NOMO-1 treated with dmso at 0.1 percent for 144 hours (cell line): ENCODE measurements around the gene NDEL1.
A peak's percentile ranks its signal among the peaks of the same experiment; 100 is the strongest.

Experiments used
- DNase-seq: peaks from one replicate; lab custom pipeline; 2025; ENCODE audit not compliant: unreplicated experiment; lab: John Stamatoyannopoulos, UW

The NDEL1 gene

DNA sequence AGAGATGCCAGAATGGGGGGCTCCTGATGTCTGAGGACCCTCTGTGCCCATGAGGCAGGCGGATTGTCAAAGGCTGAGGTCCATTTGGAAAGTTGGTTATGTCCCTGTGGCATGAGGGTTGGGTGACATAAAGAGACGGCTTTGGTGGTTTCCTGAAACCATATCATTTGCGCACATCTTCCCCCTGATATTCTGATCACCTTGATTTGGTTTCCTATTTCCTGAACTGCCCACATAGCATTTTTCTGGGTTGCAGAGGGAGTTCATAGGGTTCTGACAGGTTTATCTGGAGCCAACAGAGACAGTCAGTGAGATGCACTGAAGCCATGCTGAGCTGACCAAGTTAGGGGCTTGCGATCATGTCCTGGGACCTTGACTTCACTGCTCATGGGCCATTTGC, 22.4 kb upstream of the NDEL1 start:
- DNase-seq = no peak

GRCh38 chr17:8413938-8414337, 21.7 kb upstream of the NDEL1 start:
- DNase-seq = no peak

- DNase-seq = peak; percentile 77
Measured at GRCh38 chr17:8417806-8418205, 17.9 kb upstream of the NDEL1 start.

DNA sequence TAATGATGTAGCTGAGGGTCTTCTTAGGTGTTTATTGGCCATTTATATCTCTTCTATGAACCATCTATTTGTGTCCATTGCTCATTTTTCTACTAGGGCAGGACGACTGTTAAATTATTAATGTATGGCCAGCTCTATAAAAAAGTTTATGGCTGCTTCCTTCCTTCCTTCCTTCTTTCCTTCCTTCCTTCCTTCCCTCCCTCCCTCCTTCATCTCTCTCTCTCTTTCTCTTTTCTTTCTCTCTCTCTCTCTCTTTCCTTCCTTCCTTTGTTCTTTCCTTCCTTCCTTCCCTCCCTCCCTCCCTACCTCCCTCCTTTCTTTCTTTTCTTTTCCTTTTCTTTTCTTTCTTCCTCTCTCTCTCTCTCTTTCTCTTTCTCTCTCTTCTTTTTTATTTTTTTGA, 17.2 kb upstream of the NDEL1 start:
- DNase-seq = no peak

DNA sequence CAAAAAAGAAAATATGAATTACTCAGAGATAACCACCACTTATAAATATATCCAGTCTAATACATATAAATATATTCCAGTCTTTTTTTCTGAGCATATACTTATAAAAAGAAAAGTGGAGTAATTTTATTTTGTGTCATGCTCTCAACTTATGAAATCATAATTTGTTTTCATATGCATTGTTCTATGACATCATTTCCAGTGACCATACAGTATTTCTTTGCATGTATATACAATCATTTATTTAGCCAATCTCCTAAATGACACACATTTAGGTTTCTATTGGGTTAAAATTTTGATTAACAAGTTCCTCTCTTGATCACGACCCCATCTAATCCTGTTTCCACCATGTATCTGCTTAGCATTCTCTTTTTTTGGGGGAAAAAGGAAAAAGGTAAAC, 16.4 kb upstream of the NDEL1 start:
- no peak for DNase-seq

DNA sequence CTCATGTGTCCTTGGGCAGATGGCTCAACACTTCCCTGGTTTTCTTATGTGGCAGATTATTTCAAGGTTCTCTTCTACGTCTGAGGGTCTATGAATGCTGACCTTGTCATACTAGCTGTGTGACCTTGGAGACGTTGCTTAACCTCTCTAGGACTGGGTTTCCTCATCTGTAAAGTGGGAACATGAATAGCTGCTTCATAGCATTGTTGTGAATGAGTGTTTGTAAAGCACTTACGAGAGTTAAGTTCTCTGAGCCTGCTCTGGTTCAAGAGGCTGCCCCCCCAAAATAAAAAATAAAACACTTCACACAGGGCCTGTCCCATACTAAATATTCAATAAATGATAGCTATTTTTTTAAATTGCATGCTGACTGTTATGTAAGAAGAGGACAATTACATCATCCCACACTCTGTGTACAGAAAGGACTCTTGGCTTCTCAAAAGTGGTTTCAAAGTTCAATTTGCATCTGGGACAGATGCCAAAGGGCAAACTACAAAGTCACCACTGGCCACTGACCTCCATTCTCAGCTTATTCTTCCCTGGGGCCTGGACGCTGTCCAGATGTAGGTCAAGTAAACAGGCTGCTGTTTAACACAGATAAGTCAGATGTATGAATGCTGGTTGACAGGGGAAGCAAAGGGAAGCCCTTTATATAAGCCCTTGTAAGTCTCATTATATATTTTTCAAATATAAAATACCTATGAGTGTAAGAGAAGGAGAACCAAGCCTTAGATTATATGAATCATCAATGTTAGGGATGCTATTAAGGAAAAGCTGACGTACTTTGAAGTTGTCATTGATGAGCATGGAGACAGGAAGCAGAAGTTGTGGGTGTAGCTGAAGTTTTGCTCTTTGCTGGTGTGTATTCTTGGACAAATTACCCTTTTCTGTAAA, 15.4 kb upstream of the NDEL1 start:
- peak; percentile 12 for DNase-seq

DNA sequence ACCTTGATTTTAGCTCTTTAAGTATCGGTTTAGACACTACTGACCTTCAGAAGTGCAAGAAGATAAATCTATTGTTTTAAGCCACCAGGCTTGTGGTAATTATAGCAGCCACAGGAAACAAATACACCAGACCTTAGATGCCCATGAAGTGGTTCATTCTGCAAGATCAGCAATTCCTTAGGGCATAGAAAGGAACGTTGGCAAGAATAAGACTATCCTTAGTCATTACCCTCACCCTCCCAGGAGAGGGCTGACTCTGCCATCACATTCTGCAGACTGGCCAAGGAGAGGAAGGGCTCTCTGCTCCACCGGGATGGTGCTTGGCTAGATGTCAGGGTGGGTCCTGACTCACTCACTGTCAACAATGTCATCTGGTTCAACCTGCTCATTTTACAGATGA, 14.1 kb upstream of the NDEL1 start:
- no peak for DNase-seq

GRCh38 chr17:8426094-8426720, 9.5 kb upstream of the NDEL1 start:
- no peak for DNase-seq

GRCh38 chr17:8426802-8427201, 8.9 kb upstream of the NDEL1 start:
- DNase-seq = no peak

DNA sequence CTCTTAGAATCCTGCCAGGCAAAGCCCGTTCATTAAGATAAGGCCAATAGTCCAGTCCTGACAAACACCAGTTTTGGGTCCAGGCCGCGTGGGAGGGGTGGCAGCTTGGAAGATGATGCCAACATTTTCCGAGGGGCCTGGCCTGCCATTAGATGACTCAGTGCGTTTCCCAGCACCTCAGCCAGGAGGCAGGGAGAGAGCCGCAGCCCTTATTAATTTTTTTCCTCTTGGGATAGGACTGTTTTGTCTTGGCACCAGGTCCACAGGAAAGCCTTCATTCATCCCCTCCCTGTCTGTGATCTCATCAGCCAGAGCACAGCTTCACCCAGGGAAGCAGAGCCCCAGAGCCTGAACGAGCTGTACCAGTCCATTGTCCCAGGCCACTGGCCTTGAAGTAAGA, 4.7 kb upstream of the NDEL1 start:
- no peak for DNase-seq

GRCh38 chr17:8436169-8436843, 622 bp downstream of the NDEL1 start:
- DNase-seq = peak; percentile 53

- DNase-seq = no peak
Measured at GRCh38 chr17:8436844-8437171, 1.1 kb downstream of the NDEL1 start.

DNA sequence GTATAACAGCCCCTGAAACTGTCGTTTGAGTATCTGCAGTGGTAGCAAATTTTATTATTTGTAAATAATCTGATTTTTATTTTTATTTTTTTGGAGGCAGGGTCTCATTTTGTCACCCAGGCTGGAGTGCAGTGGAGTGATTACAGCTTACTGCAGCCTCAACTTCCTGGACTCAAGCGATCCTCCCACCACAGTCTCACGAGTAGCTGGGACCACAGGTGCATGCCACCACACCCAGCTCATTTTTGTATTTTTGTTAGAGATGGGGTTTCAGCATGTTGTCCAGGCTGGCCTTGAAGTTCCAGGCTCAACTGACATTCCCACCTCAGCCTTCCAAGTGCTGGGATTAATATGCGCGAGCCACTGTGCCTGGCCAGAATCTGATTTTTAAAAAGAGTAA, 2.8 kb downstream of the NDEL1 start:
- DNase-seq = no peak

GRCh38 chr17:8439681-8440080, 4.0 kb downstream of the NDEL1 start:
- DNase-seq = no peak

GRCh38 chr17:8441690-8442089, 6.0 kb downstream of the NDEL1 start:
- DNase-seq = no peak

DNA sequence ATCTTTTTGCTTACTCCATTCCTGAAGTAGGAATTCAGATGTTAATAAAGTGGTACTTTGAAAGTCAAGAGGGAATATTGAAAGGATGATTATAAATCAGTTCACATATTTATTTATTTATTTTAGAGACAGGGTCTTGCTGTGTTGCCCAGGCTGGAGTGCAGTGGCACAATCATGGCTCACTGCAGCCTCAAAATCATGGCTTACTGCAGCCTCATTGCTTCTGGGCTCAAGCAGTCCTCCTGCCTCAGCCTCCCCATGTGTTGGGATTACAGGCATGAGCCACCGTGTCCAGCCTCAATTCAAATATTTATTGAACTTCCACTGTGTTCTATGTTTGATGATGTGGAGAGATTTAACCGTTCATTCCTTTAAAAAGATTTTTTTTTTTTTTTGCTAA, 6.6 kb downstream of the NDEL1 start:
- DNase-seq = no peak

DNA sequence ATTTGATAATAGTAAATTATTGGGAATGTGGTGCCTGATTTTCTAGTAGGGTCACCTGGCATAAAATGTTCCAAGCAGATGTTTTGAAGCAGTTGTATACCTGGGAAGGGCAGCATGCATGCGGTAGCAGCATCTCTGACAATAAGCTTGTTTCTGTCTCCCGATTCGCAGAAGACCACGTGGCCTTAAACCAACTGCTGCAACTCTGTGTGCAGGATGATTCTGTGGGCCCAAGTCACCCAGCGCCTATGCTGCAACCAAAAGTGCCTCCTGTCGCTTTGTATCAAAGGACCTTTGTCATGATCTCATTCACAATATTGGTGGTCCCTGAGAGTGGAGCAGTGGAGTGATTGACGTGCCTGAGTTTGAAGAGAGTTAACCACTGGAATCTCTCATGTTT, 8.1 kb downstream of the NDEL1 start:
- no peak for DNase-seq

DNA sequence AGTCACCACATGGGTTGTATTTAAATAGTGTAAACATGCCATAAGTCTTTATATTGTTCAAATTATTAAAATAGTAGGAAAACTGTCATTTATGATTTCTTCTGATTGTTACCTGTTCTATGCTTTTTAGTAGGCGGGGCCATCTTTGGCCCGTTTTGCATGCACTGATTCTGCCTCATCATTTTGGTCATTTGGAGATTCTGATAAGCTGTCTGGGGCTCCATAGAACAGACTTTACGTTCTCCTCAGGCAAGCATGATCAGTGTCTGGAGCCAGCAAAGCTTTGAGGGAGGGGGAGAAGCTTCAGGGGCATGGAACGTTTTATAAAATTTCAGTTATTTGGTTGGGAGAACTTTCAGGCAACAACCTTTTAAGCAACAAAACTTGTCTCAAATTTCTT, 8.8 kb downstream of the NDEL1 start:
- no peak for DNase-seq

GRCh38 chr17:8445536-8445935, 9.9 kb downstream of the NDEL1 start:
- no peak for DNase-seq

GRCh38 chr17:8447799-8448198, 12.1 kb downstream of the NDEL1 start:
- no peak for DNase-seq

GRCh38 chr17:8448310-8448709, 12.6 kb downstream of the NDEL1 start:
- DNase-seq = no peak

DNA sequence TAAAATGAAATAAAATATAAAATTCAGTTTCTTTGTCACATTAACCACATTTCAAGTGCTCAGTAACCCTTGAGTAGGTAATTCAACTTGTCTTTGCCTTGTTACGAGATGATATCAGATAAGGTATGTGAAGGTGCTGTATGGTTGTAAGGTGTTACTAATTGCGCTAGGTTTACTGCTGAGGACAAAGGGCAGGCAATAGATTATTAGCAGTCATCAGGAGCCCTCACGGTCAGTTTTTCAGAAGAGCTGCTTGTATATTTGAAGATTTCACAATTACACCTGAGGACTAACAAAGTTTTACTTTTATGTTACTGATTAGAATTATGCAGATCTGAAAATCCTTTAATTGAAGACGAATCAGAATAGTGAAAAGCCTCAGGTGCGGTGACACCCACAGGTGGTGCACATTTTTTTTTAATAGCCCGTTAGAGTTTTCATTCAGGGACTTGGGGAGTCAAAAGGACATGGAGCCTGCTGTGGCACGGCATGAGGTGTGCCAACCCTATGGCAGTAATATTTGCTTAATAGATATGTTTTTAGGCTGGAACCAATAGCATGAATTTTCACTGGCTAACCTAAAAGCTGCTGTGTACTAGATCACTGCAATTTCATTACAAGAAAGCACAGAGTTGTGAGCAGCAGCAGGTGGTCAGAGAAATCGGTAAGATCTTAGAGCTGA, 16.4 kb downstream of the NDEL1 start:
- no peak for DNase-seq
